SK-N-SH (cell line): ENCODE results near the gene LRIG1. TPM values are rescaled to one million over a fixed set of nuclear protein-coding genes. Genes with fewer than 3 reads are reported as not detected.

Source experiments
- CTCF ChIA-PET: fragments of 300-600, 350-600 bp; formaldehyde crosslinking; extraction: SDS; loops from one replicate; lab custom pipeline; 2021; lab: Yijun Ruan, JAX
- POLR2A ChIA-PET: fragments of 350-600 bp; sonication (Branson Sonifier 250); formaldehyde crosslinking; extraction: SDS; loops from one replicate; lab custom pipeline; 2020; ENCODE audit warnings: antibody characterized with exemption, inconsistent platforms; lab: Yijun Ruan, JAX
- DNase-seq: peaks from one replicate; pipeline ENCODE4 v3.0.0; 2012
- H2AFZ ChIP-seq: fragments of 200-600 bp; sonication (generic); 2 replicates; pipeline ENCODE4 v1.8.1; 2016; ENCODE audit warnings: antibody characterized with exemption, mild to moderate bottlenecking, low read depth
- H3F3A ChIP-seq: fragments of 200-600 bp; sonication (generic); replicated peaks from 2 replicates; pipeline ENCODE3; 2016; ENCODE audit warnings: antibody characterized with exemption, mild to moderate bottlenecking; ENCODE audit not compliant: insufficient read depth
- H3K27ac ChIP-seq, 2 experiments: fragments of 200-500 bp in 1 of 2; fragments of 200-600 bp in 1 of 2; sonication (Bioruptor generic) in 1 of 2; sonication (generic), shearing (Covaris generic) in 1 of 2; 2 replicates each; pipeline versions ENCODE4 v1.5.1 to v1.6.1; 2014 to 2016; ENCODE audit warnings: low read depth in 2 of 2, inconsistent platforms in 1 of 2, low read length in 1 of 2, mild to moderate bottlenecking in 1 of 2, mixed read lengths in 1 of 2
- H3K27me3 ChIP-seq: fragments of 200-600 bp; sonication (generic), shearing (Covaris generic); 2 replicates; pipeline ENCODE4 v1.6.1; 2016; ENCODE audit warnings: mixed run types; ENCODE audit not compliant: insufficient read depth
- H3K36me3 ChIP-seq, 2 experiments: fragments of 200-500 bp in 1 of 2; fragments of 200-600 bp in 1 of 2; sonication (Bioruptor generic) in 1 of 2; sonication (generic) in 1 of 2; replicated peaks in 1 of 2; 2 replicates each; pipeline versions ENCODE3 to v1.5.1; 2014 to 2016; ENCODE audit warnings: low read length in 1 of 2, mild to moderate bottlenecking in 1 of 2; ENCODE audit not compliant: insufficient read depth in 2 of 2, control insufficient read depth in 1 of 2
- H3K4me1 ChIP-seq, 2 experiments: fragments of 200-500 bp in 1 of 2; fragments of 200-600 bp in 1 of 2; sonication (Bioruptor generic) in 1 of 2; sonication (generic), shearing (Covaris generic) in 1 of 2; 2 replicates each; pipeline versions ENCODE4 v1.5.1 to v1.6.1; 2014 to 2016; ENCODE audit warnings: low read depth in 1 of 2, low read length in 1 of 2, mixed run types in 1 of 2; ENCODE audit not compliant: insufficient read depth in 2 of 2, control insufficient read depth in 1 of 2
- H3K4me2 ChIP-seq: fragments of 200-600 bp; sonication (generic), shearing (Covaris generic); 2 replicates; pipeline ENCODE4 v1.6.1; 2017; ENCODE audit warnings: mixed run types
- H3K4me3 ChIP-seq, 2 experiments: fragments of 200-500 bp in 1 of 2; fragments of 200-600 bp in 1 of 2; sonication (Bioruptor generic) in 1 of 2; sonication (generic), shearing (Covaris generic) in 1 of 2; 2 replicates each; pipeline versions ENCODE4 v1.5.1 to v1.8.1; 2014 to 2016; ENCODE audit warnings: low read depth in 2 of 2, inconsistent platforms in 1 of 2, low read length in 1 of 2, mild to moderate bottlenecking in 1 of 2, mixed read lengths in 1 of 2, moderate library complexity in 1 of 2
- H3K79me2 ChIP-seq: fragments of 200-600 bp; sonication (generic); 2 replicates; pipeline ENCODE4 v1.8.1; 2017; ENCODE audit warnings: mild to moderate bottlenecking; ENCODE audit not compliant: insufficient read depth
- H3K9ac ChIP-seq: fragments of 200-600 bp; sonication (generic); 2 replicates; pipeline ENCODE4 v1.6.1; 2017; ENCODE audit warnings: mixed run types
- H3K9me2 ChIP-seq: fragments of 200-600 bp; sonication (generic); 2 replicates; pipeline ENCODE4 v1.6.1; 2017; ENCODE audit warnings: mixed run types
- H3K9me3 ChIP-seq: fragments of 200-600 bp; sonication (generic); 2 replicates; pipeline ENCODE4 v1.6.1; 2017; ENCODE audit warnings: mixed run types, mild to moderate bottlenecking, moderate library complexity
- H4K20me1 ChIP-seq: fragments of 200-600 bp; sonication (generic); 2 replicates; pipeline ENCODE4 v1.6.1; 2017; ENCODE audit warnings: mild to moderate bottlenecking, mixed run types; ENCODE audit not compliant: insufficient read depth
- CHD2 ChIP-seq: fragments of 150-350 bp; IDR thresholded peaks from 2 replicates; pipeline ENCODE4 v1.6.1; 2018; ENCODE audit warnings: low read length; ENCODE audit not compliant: partially characterized antibody
- ELF1 ChIP-seq: IDR thresholded peaks from 2 replicates; pipeline ENCODE4 v1.4.0; 2012
- EP300 ChIP-seq, 2 experiments: IDR thresholded peaks; 2 replicates each; pipeline versions ENCODE4 v1.4.0 to v1.6.1; 2012; ENCODE audit warnings: borderline replicate concordance in 1 of 2, low read depth in 1 of 2, low read length in 1 of 2
- EZH2phosphoT487 ChIP-seq: fragments of 200-600 bp; sonication (generic); IDR thresholded peaks from 2 replicates; pipeline ENCODE4 v1.6.1; 2017; ENCODE audit warnings: low read depth, mixed run types, mild to moderate bottlenecking, antibody characterized with exemption, moderate library complexity, borderline replicate concordance
- FOSL2 ChIP-seq: IDR thresholded peaks from 2 replicates; pipeline ENCODE4 v1.4.0; 2012; ENCODE audit warnings: low read depth, mild to moderate bottlenecking, moderate library complexity, borderline replicate concordance
- FOXJ3 ChIP-seq: sonication (generic); formaldehyde crosslinking; IDR thresholded peaks from 2 replicates; pipeline ENCODE4 v1.5.1; 2020; ENCODE audit warnings: mild to moderate bottlenecking, missing genetic modification reagents
- FOXM1 ChIP-seq: IDR thresholded peaks from 2 replicates; pipeline ENCODE4 v1.4.0; 2012; ENCODE audit warnings: low read depth, mild to moderate bottlenecking
- GABPA ChIP-seq: IDR thresholded peaks from 2 replicates; pipeline ENCODE4 v1.4.0; 2012; ENCODE audit warnings: low read depth, mild to moderate bottlenecking
- GATA2 ChIP-seq: sonication (generic); formaldehyde crosslinking; IDR thresholded peaks from 2 replicates; pipeline ENCODE4 v1.5.0; 2020; ENCODE audit warnings: mild to moderate bottlenecking, missing genetic modification reagents
- JUND ChIP-seq: IDR thresholded peaks from 2 replicates; pipeline ENCODE4 v1.4.0; 2012
- MEF2A ChIP-seq: IDR thresholded peaks from 2 replicates; pipeline ENCODE4 v1.4.0; 2012; ENCODE audit warnings: low read depth, borderline replicate concordance
- MXI1 ChIP-seq: IDR thresholded peaks from 2 replicates; pipeline ENCODE4 v1.6.1; 2012; ENCODE audit warnings: mild to moderate bottlenecking, low read depth, low read length, improper control_type of control experiment
- NFIC ChIP-seq: IDR thresholded peaks from 2 replicates; pipeline ENCODE4 v1.4.0; 2012; ENCODE audit warnings: borderline replicate concordance
- NRF1 ChIP-seq: IDR thresholded peaks from 2 replicates; pipeline ENCODE4 v1.6.1; 2012; ENCODE audit warnings: low read depth, mild to moderate bottlenecking, low read length
- POLR2AphosphoS5 ChIP-seq: IDR thresholded peaks from 2 replicates; pipeline ENCODE4 v1.6.1; 2012; ENCODE audit warnings: low read depth, low read length
- RAD21 ChIP-seq: IDR thresholded peaks from 2 replicates; pipeline ENCODE4 v1.6.1; 2012; ENCODE audit warnings: mild to moderate bottlenecking, low read length
- RCOR1 ChIP-seq: fragments of 150-350 bp; IDR thresholded peaks from 2 replicates; pipeline ENCODE4 v1.6.1; 2017; ENCODE audit warnings: antibody characterized with exemption, low read length
- RFX5 ChIP-seq: IDR thresholded peaks from 2 replicates; pipeline ENCODE4 v1.6.1; 2012; ENCODE audit warnings: mild to moderate bottlenecking, improper control_type of control experiment, low read length
- RXRA ChIP-seq: IDR thresholded peaks from 2 replicates; pipeline ENCODE4 v1.4.0; 2012; ENCODE audit warnings: low read depth, mild to moderate bottlenecking, borderline replicate concordance
- SIN3A ChIP-seq: IDR thresholded peaks from 2 replicates; pipeline ENCODE4 v1.6.1; 2012; ENCODE audit warnings: low read depth, mild to moderate bottlenecking, low read length, moderate library complexity, borderline replicate concordance
- SMC3 ChIP-seq: IDR thresholded peaks from 2 replicates; pipeline ENCODE4 v1.6.1; 2012; ENCODE audit warnings: low read depth, low read length, improper control_type of control experiment
- TCF12 ChIP-seq: IDR thresholded peaks from 2 replicates; pipeline ENCODE4 v1.4.0; 2012
- TEAD4 ChIP-seq: IDR thresholded peaks from 2 replicates; pipeline ENCODE4 v1.4.0; 2012; ENCODE audit warnings: mild to moderate bottlenecking, borderline replicate concordance; ENCODE audit not compliant: insufficient read depth
- YY1 ChIP-seq: IDR thresholded peaks from 2 replicates; pipeline ENCODE4 v1.4.0; 2012; ENCODE audit warnings: low read depth, mild to moderate bottlenecking
- WGBS: methylation state at CpG from one replicate; pipeline ENCODE4 v1.1.6; 2017; ENCODE audit warnings: low lambda C conversion rate; 5-methylcytosine and 5-hydroxymethylcytosine counted together
- polyA plus RNA-seq, 3 experiments: library from polyadenylated mRNA; depleted of rRNA; stranded (reverse); fragments of >200 nt; gene quantifications; 2 replicates each; pipeline ENCODE4 v1.2.3, GENCODE V29; 2012
- TF ChIP-seq, protein P1 (sequence below): fragments of 150-350 bp; IDR thresholded peaks from 2 replicates; pipeline ENCODE4 v1.6.1; 2017; ENCODE audit warnings: antibody characterized with exemption, low read length, low read depth, borderline replicate concordance
- TF ChIP-seq, protein P2 (sequence below): IDR thresholded peaks from 2 replicates; pipeline ENCODE4 v1.4.0; 2012; ENCODE audit warnings: low read depth, borderline replicate concordance

Gene LRIG1
- polyA plus RNA-seq, 1 of the 3 experiments (the other 2 are of a cell fraction) = 1.7 TPM

DNA sequence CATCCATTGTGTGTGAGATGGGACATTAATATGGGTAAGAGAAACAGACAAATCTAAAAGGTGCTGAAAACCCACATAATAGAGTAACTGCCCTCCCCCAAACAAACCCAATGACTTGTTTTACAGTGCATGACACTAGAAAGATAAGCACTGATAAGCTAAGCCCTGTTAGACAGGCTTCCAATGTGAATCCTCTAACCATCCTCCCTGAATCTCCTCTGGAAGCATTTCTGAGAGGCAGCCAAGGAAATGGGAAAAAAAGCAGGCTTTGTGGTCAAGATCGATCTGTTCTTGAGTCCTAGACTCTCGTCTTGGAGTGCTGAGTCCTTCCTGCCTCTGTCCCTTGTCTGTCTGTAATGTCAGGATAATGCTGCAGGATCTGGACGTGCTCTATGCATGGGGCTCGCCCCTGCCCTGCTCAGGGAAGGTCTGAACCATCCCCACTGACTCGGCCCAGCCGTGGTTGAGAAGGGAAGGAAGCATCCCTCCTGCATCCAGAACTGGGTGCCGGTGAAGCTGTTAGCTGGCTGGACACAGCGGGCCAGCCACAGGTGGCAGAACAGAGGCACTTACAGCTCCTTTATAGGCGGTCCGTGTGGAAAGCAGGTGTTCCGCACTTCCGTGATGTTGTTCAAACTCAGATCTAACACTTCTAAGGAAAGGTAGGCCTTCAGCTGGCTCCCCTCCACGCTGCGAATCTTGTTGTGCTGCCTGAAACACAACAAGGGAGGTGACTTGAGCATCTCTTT is 84.1 kb downstream of the LRIG1 start:
- Histone ChIP-seq H3K4me3 (no peak overlapping the region), H3K79me2 (no peaks in the 10 kb centered on the region), H4K20me1 (no peaks in the 10 kb centered on the region), H3K9ac (no peak overlapping the region), H3K36me3 (no peaks in the 10 kb centered on the region), H2AFZ (no peak overlapping the region), H3K9me2 (no peaks in the 10 kb centered on the region), H3K27ac (no peak overlapping the region), H3F3A (no peaks in the 10 kb centered on the region), H3K4me2 (no peak overlapping the region), H3K9me3 (no peaks in the 10 kb centered on the region)
- ChIA-PET CTCF (interaction anchor here (1.0 to 4.7 kb wide), 3 partner anchors 9 to 399 kb away, joined by 3 to 23 read pairs (median 3); no protein-coding TSS in a partner anchor), POLR2A (no interaction called here)
- DNase-seq = no peak
- WGBS = 78% methylated on average over 8 of the region's 14 CpGs
- no peak for TF ChIP-seq FOSL2
- TF ChIP-seq YY1 = no peak
- TF ChIP-seq RAD21 = no peak
- TF ChIP-seq NFIC = no peak
- TF ChIP-seq JUND = no peak
- no peak for TF ChIP-seq GATA2 (CRISPR knock-in tag)
- no peak for TF ChIP-seq RFX5
- no peak for TF ChIP-seq TEAD4
- no peak for TF ChIP-seq MXI1
- no peak for TF ChIP-seq EZH2phosphoT487
- TF ChIP-seq RCOR1 = no peak
- no peak for TF ChIP-seq GABPA
- no peak for TF ChIP-seq POLR2AphosphoS5
- no peak for TF ChIP-seq NRF1
- no peak for TF ChIP-seq TCF12
- TF ChIP-seq FOXM1 = no peak
- TF ChIP-seq, protein P1, sequence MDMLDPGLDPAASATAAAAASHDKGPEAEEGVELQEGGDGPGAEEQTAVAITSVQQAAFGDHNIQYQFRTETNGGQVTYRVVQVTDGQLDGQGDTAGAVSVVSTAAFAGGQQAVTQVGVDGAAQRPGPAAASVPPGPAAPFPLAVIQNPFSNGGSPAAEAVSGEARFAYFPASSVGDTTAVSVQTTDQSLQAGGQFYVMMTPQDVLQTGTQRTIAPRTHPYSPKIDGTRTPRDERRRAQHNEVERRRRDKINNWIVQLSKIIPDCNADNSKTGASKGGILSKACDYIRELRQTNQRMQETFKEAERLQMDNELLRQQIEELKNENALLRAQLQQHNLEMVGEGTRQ = no peak
- TF ChIP-seq, all 33 proteins: peak for 0
- Histone ChIP-seq H3K4me1 (no peaks in the 10 kb centered on the region; a peak in 1 of 4 replicates), H3K27me3 (no peaks in the 10 kb centered on the region)

DNA sequence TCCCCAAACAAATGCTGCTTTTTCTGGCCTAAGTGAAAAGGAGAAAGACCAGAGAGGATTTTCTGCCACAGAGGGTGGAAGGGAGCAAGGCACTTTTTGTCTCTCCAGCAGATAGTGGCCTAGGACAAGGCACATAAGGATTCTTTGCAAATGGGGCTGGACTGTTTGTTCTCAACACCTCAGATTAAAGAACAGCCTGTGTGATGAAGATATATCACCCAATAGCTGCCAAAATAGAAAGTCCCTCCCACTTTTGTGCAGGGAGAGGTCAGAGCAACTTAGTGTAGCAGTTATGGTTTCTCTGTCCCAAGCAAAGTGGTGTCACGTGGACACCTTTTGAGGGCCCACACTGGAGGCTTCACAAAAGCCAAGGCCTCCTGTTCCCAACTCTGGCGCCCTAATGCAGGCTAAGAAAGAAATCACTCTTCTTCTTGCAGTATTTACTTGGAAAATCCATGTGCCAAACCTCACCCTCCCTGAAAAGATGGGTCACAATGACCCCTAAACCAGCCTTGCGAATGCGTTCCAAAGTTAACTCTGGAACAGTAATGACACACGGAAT is 84.9 kb downstream of the LRIG1 start:
- Histone ChIP-seq H3K9ac (no peak overlapping the region), H3K79me2 (no peaks in the 10 kb centered on the region), H3K9me3 (no peaks in the 10 kb centered on the region), H4K20me1 (no peaks in the 10 kb centered on the region), H3K9me2 (no peaks in the 10 kb centered on the region), H3K4me3 (no peak overlapping the region), H3F3A (no peaks in the 10 kb centered on the region), H3K4me2 (no peak overlapping the region), H3K36me3 (no peaks in the 10 kb centered on the region), H3K4me1 (no peaks in the 10 kb centered on the region; a peak in 1 of 4 replicates), H3K27ac (no peak overlapping the region), H3K27me3 (no peaks in the 10 kb centered on the region), H2AFZ (no peak overlapping the region)
- TF ChIP-seq MXI1 (no peak), GATA2 (CRISPR knock-in tag) (no peak), FOXM1 (no peak), EZH2phosphoT487 (no peak), ELF1 (no peak), RCOR1 (no peak), POLR2AphosphoS5 (no peak), EP300 (IDR thresholded peaks at IDR 0.05; ENCODE audit: borderline replicate concordance in 1 of 2, low read depth in 1 of 2, low read length in 1 of 2) (no peak), CHD2 (no peak), SIN3A (no peak), RFX5 (no peak), YY1 (no peak), FOSL2 (no peak), TCF12 (no peak), SMC3 (no peak), RXRA (no peak), FOXJ3 (CRISPR knock-in tag) (no peak), GABPA (no peak), MEF2A (no peak)
- TF ChIP-seq, protein P2, sequence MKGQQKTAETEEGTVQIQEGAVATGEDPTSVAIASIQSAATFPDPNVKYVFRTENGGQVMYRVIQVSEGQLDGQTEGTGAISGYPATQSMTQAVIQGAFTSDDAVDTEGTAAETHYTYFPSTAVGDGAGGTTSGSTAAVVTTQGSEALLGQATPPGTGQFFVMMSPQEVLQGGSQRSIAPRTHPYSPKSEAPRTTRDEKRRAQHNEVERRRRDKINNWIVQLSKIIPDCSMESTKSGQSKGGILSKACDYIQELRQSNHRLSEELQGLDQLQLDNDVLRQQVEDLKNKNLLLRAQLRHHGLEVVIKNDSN = no peak
- CTCF ChIA-PET = interaction anchor here (1.5 to 4.7 kb wide), 2 partner anchors 8 to 34 kb away, joined by 3 to 23 read pairs; no protein-coding TSS in a partner anchor
- WGBS = 63% methylated on average over 5 of the region's 5 CpGs
- POLR2A ChIA-PET = no interaction called here
- no peak for DNase-seq
